A673 (cell line): ENCODE measurements around the gene MEGF8. TPM values are rescaled to one million over a fixed set of nuclear protein-coding genes. Genes with fewer than 3 reads are reported as not detected.
A peak's percentile ranks its signal among the peaks of the same experiment; 100 is the strongest.

ENCODE experiments used
- BruUV-seq: library from RNA; stranded (reverse); fragments of 400-500 nt; replicated peaks from 2 replicates; lab custom pipeline; 2021; lab: Mats Ljungman, UMichigan
- CTCF ChIA-PET: fragments of 300-600 bp; sonication (Branson Sonifier 250); formaldehyde crosslinking; loops from one replicate; lab custom pipeline; 2022; ENCODE audit warnings: antibody characterized with exemption; lab: Charles Lee
- POLR2A ChIA-PET: fragments of 300-600 bp; sonication (Branson Sonifier 250); formaldehyde crosslinking; loops from one replicate; lab custom pipeline; 2022; ENCODE audit warnings: antibody characterized with exemption; ENCODE audit not compliant: low non-redundant PET; lab: Charles Lee
- DNase-seq: peaks from one replicate; pipeline ENCODE4 v3.0.0-alpha.2; 2015; ENCODE audit warnings: low spot score
- H3K27ac ChIP-seq: fragments of 200-600 bp; sonication (generic); 2 replicates; pipeline ENCODE4 v1.5.1; 2016; ENCODE audit warnings: mixed run types, low read depth, mild to moderate bottlenecking, mixed read lengths, antibody characterized with exemption, low read length; ENCODE audit not compliant: poor library complexity, severe bottlenecking
- H3K27me3 ChIP-seq: fragments of 200-600 bp; sonication (generic); replicated peaks from 2 replicates; pipeline ENCODE4 v1.6.1; 2017; ENCODE audit warnings: mixed run types, low read depth, mild to moderate bottlenecking, mixed read lengths, antibody characterized with exemption, low read length; ENCODE audit not compliant: insufficient read depth, poor library complexity
- H3K36me3 ChIP-seq: fragments of 200-600 bp; sonication (generic); 2 replicates; pipeline ENCODE4 v1.6.1; 2016; ENCODE audit warnings: mixed run types, mild to moderate bottlenecking, mixed read lengths, antibody characterized with exemption, low read length; ENCODE audit not compliant: insufficient read depth, poor library complexity, severe bottlenecking
- H3K4me1 ChIP-seq: fragments of 200-600 bp; sonication (generic); 2 replicates; pipeline ENCODE4 v1.6.1; 2017; ENCODE audit warnings: mixed run types, mild to moderate bottlenecking, mixed read lengths, antibody characterized with exemption, low read length; ENCODE audit not compliant: insufficient read depth, poor library complexity, severe bottlenecking
- H3K4me3 ChIP-seq: fragments of 200-600 bp; sonication (generic); 2 replicates; pipeline ENCODE4 v1.5.1; 2016; ENCODE audit warnings: low read depth, mixed run types, mild to moderate bottlenecking, mixed read lengths, low read length; ENCODE audit not compliant: poor library complexity, severe bottlenecking
- H3K9me3 ChIP-seq: fragments of 200-600 bp; sonication (generic); 2 replicates; pipeline ENCODE4 v1.6.1; 2016; ENCODE audit warnings: mixed run types, low read depth, mild to moderate bottlenecking, mixed read lengths, antibody characterized with exemption, low read length; ENCODE audit not compliant: poor library complexity, severe bottlenecking
- CTCF ChIP-seq: fragments of 300-800, 200-600 bp; sonication (generic); conservative IDR thresholded peaks from 2 replicates; pipeline ENCODE4 v1.5.1; 2017; ENCODE audit warnings: low read depth, mild to moderate bottlenecking, antibody characterized with exemption, low read length, moderate library complexity, mixed read lengths
- EZH2 ChIP-seq: fragments of 200-600 bp; sonication (generic); IDR thresholded peaks from 2 replicates; pipeline ENCODE4 v1.6.1; 2017; ENCODE audit warnings: borderline replicate concordance, low read depth, mild to moderate bottlenecking, mixed read lengths, antibody characterized with exemption, low read length; ENCODE audit not compliant: poor library complexity, severe bottlenecking
- intact Hi-C: fragments of 100-400 bp; cut with micrococcal nuclease; formaldehyde crosslinking; loops from one replicate; pipeline ENCODE4 v1.10.0; 2022; ENCODE audit not compliant: unreplicated experiment
- total RNA-seq: library from RNA; stranded (reverse); gene quantifications from 2 replicates; pipeline ENCODE4 v1.2.3, GENCODE V29; 2021

The MEGF8 gene
- total RNA-seq, 1 experiment from 2014 or later, result 28.5 TPM

DNA sequence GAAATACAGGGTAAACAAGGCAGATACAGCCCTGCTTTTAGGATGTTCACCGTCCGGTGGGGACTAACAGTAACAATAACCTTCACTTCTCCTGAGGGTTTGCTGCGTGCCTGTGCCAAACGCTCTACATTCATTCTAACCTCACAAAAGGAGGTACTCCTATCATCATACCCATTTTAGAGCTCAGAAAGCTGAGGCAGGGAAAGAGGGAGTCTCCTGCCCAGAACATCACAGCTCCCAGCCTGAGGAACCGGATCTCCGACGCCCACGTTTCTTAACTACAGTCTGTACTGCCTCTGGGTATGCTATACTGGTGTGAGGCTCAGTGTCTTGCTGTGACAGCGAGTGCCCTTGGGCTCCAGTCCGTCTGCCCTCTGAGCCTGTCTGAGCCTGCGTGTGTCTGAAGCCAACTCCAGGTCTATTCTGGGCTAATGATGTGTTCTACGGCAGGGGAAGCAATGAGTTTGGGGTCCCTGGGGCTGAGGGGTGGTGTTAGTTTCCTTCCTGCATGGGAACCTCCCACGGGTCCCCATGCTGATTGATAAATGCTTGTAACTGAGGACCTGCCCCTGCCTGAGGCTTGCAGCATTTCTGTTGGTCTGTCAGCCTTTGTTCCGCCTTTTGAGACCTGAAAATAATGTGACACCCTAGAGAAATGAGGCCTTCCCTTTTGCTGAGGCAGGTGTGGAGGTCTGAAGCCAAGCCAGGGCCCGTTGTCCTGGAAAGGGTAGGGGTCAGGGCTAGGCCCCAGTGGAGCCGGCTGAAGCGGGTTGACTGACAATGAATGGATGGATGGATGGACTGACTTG lies 96.9 kb downstream of the MEGF8 start:
- intact Hi-C loops, result no loop called here
- H3K4me3 ChIP-seq, result peak overlapping the region; percentile 54
- no peaks in the 10 kb centered on the region for H3K9me3 ChIP-seq
- no peak for DNase-seq
- no peaks in the 10 kb centered on the region for H3K36me3 ChIP-seq
- CTCF ChIA-PET, result interaction anchor here (2.1 kb wide), 1 partner anchor 16 kb away, joined by 10 read pairs; no protein-coding TSS in a partner anchor
- POLR2A ChIA-PET, result no interaction called here
- H3K4me1 ChIP-seq, result peaks cover 17% of the 10 kb centered on the region
- H3K27ac ChIP-seq, result no peak overlapping the region
- no TSS peak for BruUV-seq
- TF ChIP-seq EZH2 (no peak), CTCF (no peak)
- H3K27me3 ChIP-seq, result no peaks in the 10 kb centered on the region

DNA sequence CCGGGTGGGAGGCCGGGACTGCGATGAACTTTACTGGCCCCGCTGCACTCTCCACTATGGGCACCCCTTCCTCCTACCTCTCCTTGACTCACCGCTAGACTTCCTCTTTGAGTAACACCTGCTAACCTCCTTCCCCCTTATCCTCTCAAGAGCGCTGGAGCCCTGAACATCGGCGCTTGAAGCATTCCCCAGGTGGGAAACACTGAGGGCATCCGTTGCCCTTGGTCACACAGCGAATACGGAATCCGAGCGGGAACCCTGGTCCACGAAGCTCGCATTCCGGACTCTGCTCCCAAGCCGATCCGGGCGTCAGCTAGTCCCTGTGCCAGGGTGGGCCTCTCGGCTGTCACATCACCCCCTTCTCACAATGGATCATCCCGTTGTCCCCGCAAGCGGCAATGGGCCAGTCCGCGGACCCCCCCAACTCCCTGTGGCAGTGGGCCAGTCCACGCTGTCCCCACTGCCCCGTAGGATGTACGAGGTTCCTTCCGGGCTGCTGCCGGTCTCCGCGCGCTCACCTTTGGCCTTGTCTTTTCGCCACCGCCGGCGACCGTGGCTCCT lies 97.5 kb downstream of the MEGF8 start:
- peak; percentile 39 for DNase-seq
- intact Hi-C loops, result no loop called here
- no peak overlapping the region for H3K27ac ChIP-seq
- H3K4me3 ChIP-seq, result peak overlapping the region; percentile 54
- ChIA-PET CTCF (interaction anchor here (1.0 to 2.1 kb wide), 2 partner anchors 16 to 18 kb away, joined by 5 to 10 read pairs; no protein-coding TSS in a partner anchor), POLR2A (no interaction called here)
- H3K27me3 ChIP-seq, result no peaks in the 10 kb centered on the region
- H3K4me1 ChIP-seq, result peaks cover 17% of the 10 kb centered on the region
- no peaks in the 10 kb centered on the region for H3K9me3 ChIP-seq
- TF ChIP-seq EZH2 (no peak), CTCF (no peak)
- H3K36me3 ChIP-seq, result no peaks in the 10 kb centered on the region
- BruUV-seq, result no TSS peak

DNA sequence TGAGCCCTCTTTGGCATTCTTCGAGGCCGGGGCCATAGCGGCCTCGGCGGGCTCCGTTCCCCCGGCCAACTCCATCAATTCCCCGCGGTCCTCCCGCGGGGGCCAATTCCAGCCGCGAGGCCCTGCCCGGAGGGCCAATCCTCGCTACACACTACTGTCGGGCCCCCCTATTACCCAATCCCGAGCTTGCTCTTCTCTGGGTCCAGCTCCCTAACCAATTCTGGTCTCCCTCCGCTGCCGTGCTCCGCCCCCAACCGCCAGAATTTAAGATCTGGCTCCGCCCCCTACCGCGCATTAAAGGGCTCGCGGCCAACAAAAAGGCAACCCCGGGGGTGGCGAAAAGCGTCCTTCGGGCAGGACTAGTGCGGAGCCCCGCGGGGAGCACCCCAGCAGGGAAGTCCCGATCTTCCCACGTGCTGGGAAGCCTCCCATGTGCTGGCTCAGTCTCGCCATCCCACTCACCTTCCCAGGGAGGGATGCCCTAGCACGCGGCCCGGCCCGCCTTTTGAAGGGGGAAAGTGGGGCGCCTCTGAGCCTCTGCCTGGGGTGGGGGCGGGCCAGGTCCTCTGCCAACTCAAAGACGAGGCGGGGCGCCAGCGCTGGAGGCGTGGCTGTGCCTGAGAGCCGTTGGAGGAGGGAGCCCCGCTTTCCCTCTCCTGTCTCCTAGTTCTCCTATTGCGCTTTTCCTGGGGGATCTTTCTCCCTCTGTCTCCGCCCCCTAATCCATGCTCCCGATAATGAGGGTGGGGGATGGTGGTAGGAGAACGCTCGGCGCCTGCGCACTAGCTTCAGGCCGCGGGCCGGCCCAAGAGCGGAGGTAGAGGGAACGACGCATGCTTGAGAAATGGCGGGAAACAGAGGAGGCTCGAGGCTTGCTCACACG lies 98.3 kb downstream of the MEGF8 start:
- no peaks in the 10 kb centered on the region for H3K9me3 ChIP-seq
- ChIA-PET CTCF (interaction anchor here (1.0 to 2.1 kb wide), 2 partner anchors 15 to 17 kb away, joined by 5 to 10 read pairs; no protein-coding TSS in a partner anchor), POLR2A (interaction anchor here (0.5 to 0.6 kb wide), 2 partner anchors 15 to 116 kb away, joined by 4 to 6 read pairs; no protein-coding TSS in a partner anchor)
- peak overlapping the region; percentile 54 for H3K4me3 ChIP-seq
- intact Hi-C loops, result no loop called here
- peak; percentile 93 for DNase-seq
- no peak overlapping the region for H3K27ac ChIP-seq
- BruUV-seq, result no TSS peak
- peaks cover 17% of the 10 kb centered on the region for H3K4me1 ChIP-seq
- no peaks in the 10 kb centered on the region for H3K36me3 ChIP-seq
- H3K27me3 ChIP-seq, result no peaks in the 10 kb centered on the region
- TF ChIP-seq EZH2 (no peak), CTCF (no peak)
